GM12891 (cell line): Measurements from ENCODE around the gene ALKBH3.

Experiments
- POLR2A ChIP-seq: IDR thresholded peaks from 2 replicates; pipeline ENCODE4 v1.6.1; 2011; ENCODE audit warnings: low read depth, low read length, control low read depth
- POLR2AphosphoS5 ChIP-seq: IDR thresholded peaks from 2 replicates; pipeline ENCODE4 v1.6.1; 2011; ENCODE audit warnings: low read depth, low read length, control low read depth
- SPI1 ChIP-seq: IDR thresholded peaks from 2 replicates; pipeline ENCODE4 v1.6.1; 2011; ENCODE audit warnings: low read depth, low read length, control low read depth
- TAF1 ChIP-seq: IDR thresholded peaks from 2 replicates; pipeline ENCODE4 v1.6.1; 2011; ENCODE audit warnings: low read depth, low read length, control low read depth

DNA sequence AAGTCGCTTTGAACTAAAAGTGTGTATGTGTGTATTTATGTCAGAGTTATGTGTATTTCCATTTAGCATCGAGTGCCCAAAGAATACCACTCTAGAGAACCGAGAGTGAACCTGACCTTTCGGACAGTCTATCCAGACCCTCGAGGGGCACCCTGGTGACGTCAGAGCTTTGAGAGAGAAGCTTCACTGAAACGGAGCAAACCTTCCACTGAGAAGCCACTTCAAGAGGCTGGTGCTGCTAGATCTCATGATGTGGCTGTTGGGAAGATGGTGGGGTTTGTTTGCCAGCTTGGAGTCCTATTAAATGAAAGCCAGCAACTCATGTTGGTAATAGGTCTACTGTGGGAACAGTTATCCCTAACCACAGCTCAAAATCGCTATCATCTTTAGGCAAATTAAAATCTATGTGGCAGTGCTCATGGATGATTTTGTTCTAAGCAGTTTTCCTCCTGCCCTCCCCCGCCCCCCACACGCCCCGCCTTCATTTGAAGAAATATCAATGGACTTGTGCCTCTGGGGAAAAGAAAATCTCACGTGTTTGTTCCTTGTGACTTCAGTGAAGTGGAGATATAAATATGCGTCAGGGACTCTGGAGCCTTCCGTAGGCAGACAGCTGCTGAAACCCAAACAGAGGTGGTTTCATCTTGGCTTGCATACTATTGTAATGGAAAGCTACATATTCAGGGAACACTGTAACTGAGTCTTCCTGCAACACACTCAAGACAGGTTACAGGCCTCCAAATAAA, 39.4 kb downstream of the ALKBH3 start:
- TF ChIP-seq POLR2A (no peak), POLR2AphosphoS5 (no peak), TAF1 (no peak), SPI1 (no peak)
